Mononuclear cell (primary cell): Measurements from ENCODE around the gene ASB5. TPM values are rescaled to one million over a fixed set of nuclear protein-coding genes. Genes with fewer than 3 reads are reported as not detected.
"Not testable (repeated sequence)": the region's sequence is repeated elsewhere in the genome, so short reads cannot be mapped to it uniquely, and the experiment has no call there.

Experiments
- H3K27me3 ChIP-seq: 2 replicates; pipeline ENCODE4 v1.6.0; 2011; ENCODE audit warnings: low read length, control low read depth; ENCODE audit not compliant: insufficient read depth
- H3K4me1 ChIP-seq: 2 replicates; pipeline ENCODE4 v1.5.1; 2011; ENCODE audit warnings: mild to moderate bottlenecking, low read length, control low read depth; ENCODE audit not compliant: insufficient read depth
- H3K4me3 ChIP-seq: 2 replicates; pipeline ENCODE4 v1.5.1; 2011; ENCODE audit warnings: mild to moderate bottlenecking, low read length, moderate library complexity
- H3K9me3 ChIP-seq: 2 replicates; pipeline ENCODE4 v1.5.1; 2011; ENCODE audit warnings: low read depth, mild to moderate bottlenecking, control low read depth, low read length
- total RNA-seq: library from RNA; depleted of rRNA; stranded (reverse); fragments of >200 nt; gene quantifications from one replicate; pipeline ENCODE4 v1.2.3, GENCODE V29; 2012

ASB5 gene
- total RNA-seq, 1 donor = not detected

GRCh38 chr4:176217510-176217909, 51.5 kb downstream of the ASB5 start:
- H3K27me3 ChIP-seq = no peaks in the 10 kb centered on the region
- no peak overlapping the region for H3K4me3 ChIP-seq
- no peaks in the 10 kb centered on the region for H3K4me1 ChIP-seq
- H3K9me3 ChIP-seq = no peaks in the 10 kb centered on the region

GRCh38 chr4:176212351-176212750, 56.7 kb downstream of the ASB5 start:
- H3K4me1 ChIP-seq, H3K4me3 ChIP-seq, H3K27me3 ChIP-seq, H3K9me3 ChIP-seq: not testable (repeated sequence)

GRCh38 chr4:176210579-176211296, 58.3 kb downstream of the ASB5 start:
- H3K27me3 ChIP-seq = no peaks in the 10 kb centered on the region
- H3K4me1 ChIP-seq = no peaks in the 10 kb centered on the region
- H3K9me3 ChIP-seq = no peaks in the 10 kb centered on the region
- no peak overlapping the region for H3K4me3 ChIP-seq

GRCh38 chr4:176210101-176210500, 58.9 kb downstream of the ASB5 start:
- no peaks in the 10 kb centered on the region for H3K27me3 ChIP-seq
- no peaks in the 10 kb centered on the region for H3K9me3 ChIP-seq
- H3K4me1 ChIP-seq = no peaks in the 10 kb centered on the region
- no peak overlapping the region for H3K4me3 ChIP-seq

GRCh38 chr4:176209535-176209934, 59.5 kb downstream of the ASB5 start:
- H3K4me3 ChIP-seq = no peak overlapping the region
- no peaks in the 10 kb centered on the region for H3K9me3 ChIP-seq
- no peaks in the 10 kb centered on the region for H3K4me1 ChIP-seq
- no peaks in the 10 kb centered on the region for H3K27me3 ChIP-seq

- Histone ChIP-seq H3K9me3 (no peaks in the 10 kb centered on the region), H3K4me1 (no peaks in the 10 kb centered on the region), H3K4me3 (no peak overlapping the region), H3K27me3 (no peaks in the 10 kb centered on the region)
Observed at GRCh38 chr4:176207839-176208238, 61.2 kb downstream of the ASB5 start.

GRCh38 chr4:176205299-176205698, 63.7 kb downstream of the ASB5 start:
- no peaks in the 10 kb centered on the region for H3K27me3 ChIP-seq
- H3K9me3 ChIP-seq = no peaks in the 10 kb centered on the region
- no peak overlapping the region for H3K4me3 ChIP-seq
- no peaks in the 10 kb centered on the region for H3K4me1 ChIP-seq

- Histone ChIP-seq H3K4me1 (peaks cover 7% of the 10 kb centered on the region), H3K9me3 (no peaks in the 10 kb centered on the region), H3K4me3 (no peak overlapping the region), H3K27me3 (peaks cover 15% of the 10 kb centered on the region)
Observed at GRCh38 chr4:176198316-176198903, 70.6 kb downstream of the ASB5 start.

GRCh38 chr4:176195184-176195978, 73.6 kb downstream of the ASB5 start, which contains the start of gene SPATA4:
SPATA4 (minus strand) TSS chr4:176195585; CDS start chr4:176195562, 23 bp downstream.
- Histone ChIP-seq H3K4me1 (peaks cover 7% of the 10 kb centered on the region), H3K27me3 (peaks cover 31% of the 10 kb centered on the region), H3K4me3 (peak within 1 kb of the TSS; percentile 35), H3K9me3 (no peaks in the 10 kb centered on the region)

- no peaks in the 10 kb centered on the region for H3K9me3 ChIP-seq
- H3K4me3 ChIP-seq = no peak overlapping the region
- peaks cover 32% of the 10 kb centered on the region for H3K27me3 ChIP-seq
- H3K4me1 ChIP-seq = peaks cover 7% of the 10 kb centered on the region
Observed at GRCh38 chr4:176193938-176194337, 75.1 kb downstream of the ASB5 start.

- Histone ChIP-seq H3K27me3 (peaks cover 28% of the 10 kb centered on the region), H3K9me3 (no peaks in the 10 kb centered on the region)
Observed at GRCh38 chr4:176193126-176193525, 75.9 kb downstream of the ASB5 start.

GRCh38 chr4:176191974-176192373, 77.0 kb downstream of the ASB5 start:
- Histone ChIP-seq H3K9me3 (no peaks in the 10 kb centered on the region), H3K4me1 (peaks cover 7% of the 10 kb centered on the region), H3K27me3 (peaks cover 28% of the 10 kb centered on the region), H3K4me3 (no peak overlapping the region)

More at GRCh38 chr4:176193126-176193525, 75.9 kb downstream of the ASB5 start:
- Histone ChIP-seq H3K4me3 (no peak overlapping the region), H3K4me1 (peaks cover 7% of the 10 kb centered on the region)

GRCh38 chr4:176189891-176190795, 78.9 kb downstream of the ASB5 start:
- peaks cover 6% of the 10 kb centered on the region for H3K4me1 ChIP-seq
- H3K27me3 ChIP-seq = peaks cover 28% of the 10 kb centered on the region
- H3K9me3 ChIP-seq = no peaks in the 10 kb centered on the region
- no peak overlapping the region for H3K4me3 ChIP-seq

GRCh38 chr4:176188654-176189053, 80.4 kb downstream of the ASB5 start:
- no peaks in the 10 kb centered on the region for H3K4me1 ChIP-seq
- H3K9me3 ChIP-seq = no peaks in the 10 kb centered on the region
- no peak overlapping the region for H3K4me3 ChIP-seq
- H3K27me3 ChIP-seq = peaks cover 20% of the 10 kb centered on the region
